Activated CD4-positive, alpha-beta T cell treated with anti-CD3 and anti-CD28 coated beads for 36 hours (primary cell): Measurements from ENCODE around the gene S1PR5. TPM values are rescaled to one million over a fixed set of nuclear protein-coding genes. Genes with fewer than 3 reads are reported as not detected.
A peak's percentile ranks its signal among the peaks of the same experiment; 100 is the strongest.
"Not testable (repeated sequence)": the region's sequence is repeated elsewhere in the genome, so short reads cannot be mapped to it uniquely, and the experiment has no call there.

ENCODE experiments used
- ATAC-seq: fragments of 200-7000 bp; cut with Tn5 transposase; one replicate; pipeline ENCODE4 v1.10.0; 2021; ENCODE audit warnings: mild to moderate bottlenecking, moderate library complexity
- CTCF ChIA-PET: fragments of 350-600 bp; sonication (Branson Sonifier 250); formaldehyde crosslinking; loops from one replicate; lab custom pipeline; 2021; ENCODE audit warnings: antibody characterized with exemption; lab: Charles Lee
- POLR2A ChIA-PET: fragments of 350-600 bp; sonication (Branson Sonifier 250); formaldehyde crosslinking; loops from one replicate; lab custom pipeline; 2021; ENCODE audit warnings: antibody characterized with exemption, inconsistent platforms; lab: Charles Lee
- DNase-seq: peaks from one replicate; pipeline ENCODE4 v3.0.0-alpha.2; 2020
- H3K27ac Mint-ChIP-seq: one replicate; pipeline ENCODE4 v1.8.0; 2021; ENCODE audit warnings: mixed read lengths
- H3K27me3 Mint-ChIP-seq: one replicate; pipeline ENCODE4 v1.8.0; 2021; ENCODE audit warnings: mixed read lengths
- H3K36me3 Mint-ChIP-seq: one replicate; pipeline ENCODE4 v1.8.0; 2021; ENCODE audit warnings: low read depth, mixed read lengths
- H3K4me1 Mint-ChIP-seq: one replicate; pipeline ENCODE4 v1.8.0; 2021; ENCODE audit warnings: mixed read lengths
- H3K4me3 Mint-ChIP-seq: one replicate; pipeline ENCODE4 v1.8.0; 2021; ENCODE audit warnings: mild to moderate bottlenecking, moderate library complexity, mixed read lengths
- H3K9me3 Mint-ChIP-seq: one replicate; pipeline ENCODE4 v1.8.0; 2021; ENCODE audit warnings: low read depth, mixed read lengths
- intact Hi-C, 2 experiments: fragments of 100-400 bp; cut with DNase I in 1 of 2; cut with micrococcal nuclease in 1 of 2; formaldehyde crosslinking; loops; one replicate each; pipeline versions ENCODE4 v1.14.2 to v1.15.1; 2022 to 2024; cut with DNase I, micrococcal nuclease
- total RNA-seq, 2 experiments: library from RNA; stranded (reverse); gene quantifications; one replicate each; pipeline ENCODE4 v1.2.3, GENCODE V29; 2021

The S1PR5 gene
- total RNA-seq, 2 experiments from 2014 or later, result 0.07 to 0.11 TPM

DNA sequence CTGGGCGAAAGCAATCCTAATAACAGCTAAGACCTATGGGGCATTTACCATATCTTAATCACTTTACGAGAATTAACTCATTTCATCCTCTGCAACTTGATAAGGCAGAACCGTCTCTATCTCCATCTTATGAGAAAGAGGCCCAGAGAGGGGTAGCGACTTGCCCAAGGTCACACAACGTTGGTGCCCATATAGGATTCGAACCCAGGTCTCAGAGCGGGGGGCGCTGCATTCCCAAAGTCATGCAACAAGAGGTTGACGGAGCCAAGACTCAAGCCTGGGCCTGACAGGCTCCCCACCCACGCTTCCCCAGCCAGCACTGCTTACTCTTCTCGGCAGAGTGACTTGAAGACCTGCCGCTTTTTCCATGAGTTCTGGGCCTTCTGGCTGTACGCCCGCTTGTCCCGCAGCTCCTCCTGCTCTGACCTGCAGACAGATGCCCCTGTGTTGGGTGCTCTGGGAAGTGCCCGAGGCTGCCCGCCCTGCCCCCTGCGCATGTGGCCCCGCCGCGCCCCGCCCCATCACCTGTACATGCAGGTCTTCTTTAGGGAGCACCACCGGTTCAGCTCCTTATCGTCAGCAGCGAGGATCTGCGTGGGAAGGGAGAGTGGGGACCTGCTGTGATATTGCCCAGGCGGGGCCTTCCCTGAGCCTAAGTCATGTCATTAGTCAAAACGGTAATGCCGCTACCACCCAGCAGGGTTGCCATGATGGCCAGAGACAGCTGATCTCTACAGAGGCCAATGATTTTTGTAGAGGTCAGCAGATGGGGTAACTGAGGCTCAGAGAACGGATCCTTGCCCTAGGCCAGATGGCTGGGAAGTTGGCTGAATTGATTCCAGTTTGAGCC, 37.7 kb upstream of the S1PR5 start:
- peak overlapping the region; percentile 83 for H3K27ac Mint-ChIP-seq
- ChIA-PET POLR2A (interaction anchor here (0.6 to 1.4 kb wide), 2 partner anchors 20 to 895 kb away, joined by 3 to 5 read pairs; no protein-coding TSS in a partner anchor), CTCF (interaction anchor here (0.6 to 1.6 kb wide), 6 partner anchors 9 to 592 kb away, joined by 3 to 8 read pairs (median 4); partner anchors contain the start of gene KRI1)
- DNase-seq (peak; percentile 44), ATAC-seq (no peak)
- intact Hi-C loops, result no loop called here
- no peak overlapping the region for H3K4me3 Mint-ChIP-seq
- peaks cover 38% of the 10 kb centered on the region for H3K4me1 Mint-ChIP-seq
- H3K27me3 Mint-ChIP-seq, result no peaks in the 10 kb centered on the region
- H3K9me3 Mint-ChIP-seq, result no peaks in the 10 kb centered on the region
- peaks cover 60% of the 10 kb centered on the region for H3K36me3 Mint-ChIP-seq

DNA sequence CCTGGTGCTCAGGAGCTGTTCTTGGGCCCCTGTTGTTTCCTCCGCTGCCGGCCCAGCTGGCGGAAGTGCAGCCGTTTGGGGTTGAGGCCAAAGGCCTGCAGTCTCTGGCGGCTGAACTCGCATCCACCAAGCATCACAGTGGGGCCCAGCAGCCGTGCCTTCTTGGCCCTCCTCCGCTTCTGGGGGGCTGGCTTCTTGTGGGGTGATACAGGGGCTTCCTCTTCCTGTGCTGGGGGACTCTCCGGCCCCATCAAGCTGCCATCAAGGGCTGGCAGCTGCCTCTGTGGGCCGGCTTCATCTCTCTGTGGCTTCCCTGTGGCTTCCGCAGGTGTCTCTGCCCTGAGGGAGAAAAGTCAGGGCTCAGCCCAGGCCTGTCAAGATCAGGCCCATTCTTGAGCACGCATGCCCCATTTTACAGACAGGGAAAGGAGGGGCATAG, 36.7 kb upstream of the S1PR5 start:
- peaks cover 38% of the 10 kb centered on the region for H3K4me1 Mint-ChIP-seq
- ATAC-seq, result peak; percentile 60
- H3K4me3 Mint-ChIP-seq, result peak overlapping the region; percentile 33
- H3K27me3 Mint-ChIP-seq, result no peaks in the 10 kb centered on the region
- DNase-seq, result peak; percentile 65
- H3K9me3 Mint-ChIP-seq, result no peaks in the 10 kb centered on the region
- peak overlapping the region; percentile 83 for H3K27ac Mint-ChIP-seq
- ChIA-PET POLR2A (interaction anchor here (0.6 to 1.6 kb wide), 4 partner anchors 9 to 355 kb away, joined by 3 to 7 read pairs (median 5); no protein-coding TSS in a partner anchor), CTCF (interaction anchor here (0.6 to 1.9 kb wide), 4 partner anchors 12 to 593 kb away, joined by 3 to 10 read pairs (median 4); partner anchors contain the start of gene KRI1)
- intact Hi-C loops, result loop anchor here in 1 of 2 experiments (1.0 kb wide), 1 partner anchor 11 kb away; no protein-coding TSS in a partner anchor
- H3K36me3 Mint-ChIP-seq, result peaks cover 59% of the 10 kb centered on the region

DNA sequence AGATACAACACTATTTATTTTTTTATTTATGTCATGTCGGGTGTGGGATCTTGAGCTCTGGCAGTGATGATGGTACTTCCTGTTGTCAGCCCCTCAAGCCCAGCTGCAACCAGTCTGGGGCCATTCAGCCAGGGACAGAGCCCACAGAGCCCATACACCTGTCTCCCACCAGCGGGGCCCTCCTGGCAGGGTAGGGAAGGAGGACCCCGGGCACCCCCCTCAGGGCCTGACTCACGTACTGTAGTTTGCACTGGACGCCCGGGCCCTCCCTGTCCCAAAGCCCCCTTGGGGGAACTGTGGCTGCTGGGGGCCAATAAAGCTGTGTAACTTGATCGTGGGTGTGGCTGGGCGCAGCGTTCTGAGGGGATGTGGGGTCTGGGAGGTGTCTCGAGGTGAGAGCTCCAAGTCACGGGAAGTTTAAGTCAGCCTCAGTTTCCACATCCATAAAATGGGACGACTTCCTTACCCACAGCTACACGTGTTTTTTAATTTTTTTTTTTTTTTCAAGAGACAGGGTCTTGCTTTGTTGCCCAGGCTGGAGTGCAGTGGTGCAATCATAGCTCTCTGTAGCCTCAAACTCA, 35.9 kb upstream of the S1PR5 start:
- ChIA-PET CTCF (interaction anchor here (0.8 to 1.9 kb wide), 10 partner anchors 9 to 70 kb away, joined by 3 to 10 read pairs (median 4); partner anchors contain the start of genes KEAP1 and KRI1), POLR2A (interaction anchor here (0.6 to 1.6 kb wide), 4 partner anchors 10 to 354 kb away, joined by 3 to 7 read pairs (median 4); no protein-coding TSS in a partner anchor)
- Mint-ChIP-seq H3K4me1 (peaks cover 38% of the 10 kb centered on the region), H3K27ac (peak overlapping the region; percentile 83), H3K36me3 (peaks cover 55% of the 10 kb centered on the region), H3K4me3 (no peak overlapping the region), H3K27me3 (no peaks in the 10 kb centered on the region), H3K9me3 (no peaks in the 10 kb centered on the region)
- intact Hi-C loops, result loop anchor here in 1 of 2 experiments (1.0 kb wide), 1 partner anchor 12 kb away; no protein-coding TSS in a partner anchor
- no peak for ATAC-seq
- no peak for DNase-seq

DNA sequence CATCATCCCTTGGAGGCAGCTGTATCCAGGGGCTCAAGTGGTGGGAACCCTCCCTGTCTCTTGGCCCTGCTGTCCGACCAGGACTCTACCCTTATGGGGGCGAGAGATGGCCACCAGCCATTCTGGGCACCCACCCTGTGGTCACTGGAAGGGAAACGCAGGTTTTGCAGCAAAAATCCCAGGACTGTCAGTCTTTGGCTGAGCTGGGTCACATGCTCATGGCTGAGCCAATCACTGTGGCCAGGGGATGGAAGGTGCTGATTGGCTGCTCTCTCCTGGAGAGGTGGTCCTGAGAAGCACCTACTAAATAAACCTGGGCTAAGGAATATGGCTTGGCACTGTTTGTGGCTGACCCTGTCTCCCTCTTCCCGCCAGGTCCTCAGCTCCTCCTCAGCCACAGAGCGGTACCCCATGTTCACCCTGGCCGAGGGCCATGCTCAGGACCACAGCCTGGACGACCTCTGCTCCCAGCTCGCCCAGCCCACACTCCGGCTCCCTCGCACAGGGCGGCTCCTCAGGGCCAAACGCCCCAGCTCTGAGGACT, 35.3 kb upstream of the S1PR5 start:
- H3K27ac Mint-ChIP-seq, result peak overlapping the region; percentile 47
- H3K4me3 Mint-ChIP-seq, result no peak overlapping the region
- CTCF ChIA-PET, result interaction anchor here (0.6 to 1.9 kb wide), 13 partner anchors 8 to 69 kb away, joined by 3 to 10 read pairs (median 4); partner anchors contain the start of genes CDKN2D, KEAP1 and KRI1
- H3K27me3 Mint-ChIP-seq, result no peaks in the 10 kb centered on the region
- peaks cover 51% of the 10 kb centered on the region for H3K36me3 Mint-ChIP-seq
- no peaks in the 10 kb centered on the region for H3K9me3 Mint-ChIP-seq
- ATAC-seq (peak; percentile 49), DNase-seq (peak; percentile 60)
- peaks cover 38% of the 10 kb centered on the region for H3K4me1 Mint-ChIP-seq
- intact Hi-C loops, result loop anchor here in 1 of 2 experiments (1.0 kb wide), 1 partner anchor 13 kb away; no protein-coding TSS in a partner anchor
- POLR2A ChIA-PET, result interaction anchor here (0.5 to 1.6 kb wide), 5 partner anchors 11 to 329 kb away, joined by 3 to 7 read pairs (median 3); partner anchors contain the start of gene KRI1

DNA sequence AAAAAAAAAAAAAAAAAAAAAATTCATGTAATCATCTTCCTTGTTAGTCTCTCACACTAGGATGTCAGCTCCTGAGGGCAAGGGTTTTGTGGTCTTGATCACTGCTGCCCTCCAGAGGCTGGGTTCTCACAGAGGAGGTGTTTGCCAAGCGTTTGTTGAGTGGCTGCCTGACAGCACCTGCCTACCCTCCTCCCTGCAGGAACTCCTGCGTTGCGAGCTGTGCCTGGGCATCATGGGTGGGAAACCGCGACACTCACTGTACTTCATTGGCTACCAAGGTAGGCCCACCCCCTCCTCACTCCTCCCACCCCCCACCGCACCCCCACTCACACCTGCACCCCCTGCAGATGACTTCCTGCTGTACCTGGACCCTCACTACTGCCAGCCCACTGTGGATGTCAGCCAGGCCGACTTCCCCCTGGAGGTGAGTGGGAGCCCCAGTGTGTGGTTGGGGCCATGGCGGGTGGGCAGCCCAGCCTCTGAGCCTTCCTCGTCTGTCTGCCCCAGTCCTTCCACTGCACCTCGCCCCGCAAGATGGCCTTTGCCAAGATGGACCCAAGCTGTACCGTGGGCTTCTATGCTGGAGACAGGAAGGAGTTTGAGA, 34.6 kb upstream of the S1PR5 start:
- Mint-ChIP-seq H3K9me3 (no peaks in the 10 kb centered on the region), H3K36me3 (peaks cover 48% of the 10 kb centered on the region), H3K27me3 (no peaks in the 10 kb centered on the region), H3K27ac (no peak overlapping the region), H3K4me3 (no peak overlapping the region), H3K4me1 (peaks cover 38% of the 10 kb centered on the region)
- ATAC-seq (peak; percentile 47), DNase-seq (peak; percentile 76)
- ChIA-PET POLR2A (interaction anchor here (0.5 kb wide), 1 partner anchor 330 kb away, joined by 3 read pairs; no protein-coding TSS in a partner anchor), CTCF (interaction anchor here (0.7 to 1.9 kb wide), 16 partner anchors 9 to 264 kb away, joined by 3 to 10 read pairs (median 4); partner anchors contain the start of genes CDKN2D and KRI1)
- intact Hi-C loops, result loop anchor here in 1 of 2 experiments (1.0 kb wide), 1 partner anchor 68 kb away; no protein-coding TSS in a partner anchor

DNA sequence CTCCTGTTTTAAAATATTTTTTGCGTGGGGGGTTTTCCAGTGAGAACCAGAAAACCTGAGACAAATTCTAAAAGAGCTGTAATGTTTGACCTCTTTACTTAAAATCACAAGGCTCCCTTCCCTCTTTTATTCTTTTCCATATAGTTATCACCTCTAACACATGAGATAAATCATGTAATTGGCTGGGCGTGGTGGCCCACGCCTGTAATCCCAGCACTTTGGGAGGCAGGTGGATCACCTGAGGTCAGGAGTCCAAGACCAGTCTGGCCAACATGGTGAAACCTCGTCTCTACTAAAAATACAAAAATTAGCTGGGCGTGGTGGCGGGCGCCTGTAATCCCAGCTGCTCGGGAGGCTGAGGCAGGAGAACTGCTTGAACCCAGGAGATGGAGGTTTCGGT, 33.8 kb upstream of the S1PR5 start:
- H3K4me1 Mint-ChIP-seq, result peaks cover 36% of the 10 kb centered on the region
- not testable (repeated sequence) for ATAC-seq, DNase-seq, H3K27me3 Mint-ChIP-seq, H3K4me3 Mint-ChIP-seq, H3K9me3 Mint-ChIP-seq
- ChIA-PET CTCF (interaction anchor here (0.7 to 1.4 kb wide), 9 partner anchors 11 to 263 kb away, joined by 3 to 8 read pairs (median 4); no protein-coding TSS in a partner anchor), POLR2A (interaction anchor here (0.7 kb wide), 1 partner anchor 58 kb away, joined by 3 read pairs; no protein-coding TSS in a partner anchor)
- H3K27ac Mint-ChIP-seq, result peak overlapping the region; percentile 19
- H3K36me3 Mint-ChIP-seq, result peaks cover 47% of the 10 kb centered on the region
- intact Hi-C loops, result loop anchor here in 1 of 2 experiments (1.0 kb wide), 1 partner anchor 68 kb away; no protein-coding TSS in a partner anchor

DNA sequence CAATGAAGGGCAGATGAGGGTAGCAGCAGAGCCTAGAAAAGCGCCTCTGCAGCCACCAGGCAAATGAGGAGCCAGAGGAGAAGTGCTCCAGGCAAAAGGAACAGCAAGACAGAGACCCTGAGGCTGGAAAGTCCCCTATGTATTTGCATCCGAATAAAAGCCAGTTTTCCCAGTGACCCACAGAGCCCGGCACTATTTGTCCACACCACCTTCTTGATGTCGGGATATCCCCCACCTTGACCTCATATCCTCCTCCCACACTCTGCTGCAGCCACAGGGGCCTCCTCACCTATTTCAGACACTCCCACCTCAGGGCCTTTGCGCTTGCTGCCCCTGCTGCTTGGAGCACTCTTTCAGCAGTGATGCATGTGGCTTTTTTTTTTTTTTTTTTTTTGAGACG, 33.1 kb upstream of the S1PR5 start:
- Mint-ChIP-seq H3K4me3 (no peak overlapping the region), H3K36me3 (peaks cover 42% of the 10 kb centered on the region), H3K9me3 (no peaks in the 10 kb centered on the region), H3K27ac (no peak overlapping the region), H3K27me3 (no peaks in the 10 kb centered on the region), H3K4me1 (peaks cover 31% of the 10 kb centered on the region)
- DNase-seq (no peak), ATAC-seq (no peak)
- intact Hi-C loops, result no loop called here
- ChIA-PET CTCF (interaction anchor here (0.6 to 1.4 kb wide), 3 partner anchors 32 to 314 kb away, joined by 4 read pairs; no protein-coding TSS in a partner anchor), POLR2A (interaction anchor here (0.7 kb wide), 1 partner anchor 59 kb away, joined by 3 read pairs; no protein-coding TSS in a partner anchor)

DNA sequence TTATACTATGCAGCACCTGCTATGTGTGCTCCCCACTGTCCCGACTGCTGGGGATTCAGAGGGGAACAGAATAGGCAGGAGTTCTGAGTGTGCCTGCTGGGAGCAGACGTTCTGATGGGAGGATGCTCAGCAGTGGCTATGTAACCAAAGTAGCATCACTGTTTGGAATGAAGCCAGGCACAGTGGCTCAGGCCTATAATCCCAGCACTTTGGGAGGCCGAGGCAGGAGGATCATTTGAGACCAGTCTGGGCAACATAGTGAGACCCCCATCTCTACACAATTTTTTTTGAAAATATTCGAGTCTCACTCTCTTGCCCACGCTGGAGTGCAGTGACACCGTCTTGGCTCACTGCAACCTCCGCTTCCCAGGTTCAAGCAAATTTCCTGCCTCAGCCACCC, 32.5 kb upstream of the S1PR5 start:
- Mint-ChIP-seq H3K27me3 (no peaks in the 10 kb centered on the region), H3K27ac (no peak overlapping the region), H3K9me3 (no peaks in the 10 kb centered on the region), H3K36me3 (peaks cover 39% of the 10 kb centered on the region), H3K4me3 (no peak overlapping the region), H3K4me1 (peaks cover 31% of the 10 kb centered on the region)
- ChIA-PET CTCF (no interaction called here), POLR2A (no interaction called here)
- DNase-seq (no peak), ATAC-seq (no peak)
- intact Hi-C loops, result no loop called here

DNA sequence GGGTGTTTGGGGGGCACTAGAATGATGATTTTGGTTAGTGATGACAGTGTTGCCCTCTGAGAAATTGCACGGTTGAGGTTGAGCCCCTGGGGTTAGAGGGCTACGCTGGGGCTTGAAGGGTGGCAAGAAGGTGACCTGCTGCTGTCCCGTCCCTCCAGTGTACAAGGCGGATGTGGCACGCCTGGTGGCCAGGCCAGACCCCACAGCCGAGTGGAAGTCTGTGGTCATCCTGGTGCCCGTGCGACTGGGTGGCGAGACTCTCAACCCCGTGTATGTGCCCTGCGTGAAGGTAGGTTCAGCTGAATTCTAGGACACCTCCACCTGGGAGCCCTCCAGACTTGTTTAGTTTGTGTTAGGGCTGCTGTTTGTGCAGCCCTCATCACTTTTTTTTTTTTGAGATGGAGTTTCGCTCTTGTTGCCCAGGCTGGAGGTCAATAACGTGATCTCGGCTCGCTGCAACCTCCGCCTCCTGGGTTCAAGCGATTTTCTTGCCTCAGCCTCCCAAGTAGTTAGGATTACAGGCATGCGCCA, 31.6 kb upstream of the S1PR5 start:
- H3K9me3 Mint-ChIP-seq, result no peaks in the 10 kb centered on the region
- intact Hi-C loops, result no loop called here
- CTCF ChIA-PET, result no interaction called here
- H3K36me3 Mint-ChIP-seq, result peaks cover 32% of the 10 kb centered on the region
- ATAC-seq (no peak), DNase-seq (no peak)
- no peaks in the 10 kb centered on the region for H3K27me3 Mint-ChIP-seq
- no peak overlapping the region for H3K4me3 Mint-ChIP-seq
- POLR2A ChIA-PET, result no interaction called here
- no peak overlapping the region for H3K27ac Mint-ChIP-seq
- peaks cover 26% of the 10 kb centered on the region for H3K4me1 Mint-ChIP-seq

DNA sequence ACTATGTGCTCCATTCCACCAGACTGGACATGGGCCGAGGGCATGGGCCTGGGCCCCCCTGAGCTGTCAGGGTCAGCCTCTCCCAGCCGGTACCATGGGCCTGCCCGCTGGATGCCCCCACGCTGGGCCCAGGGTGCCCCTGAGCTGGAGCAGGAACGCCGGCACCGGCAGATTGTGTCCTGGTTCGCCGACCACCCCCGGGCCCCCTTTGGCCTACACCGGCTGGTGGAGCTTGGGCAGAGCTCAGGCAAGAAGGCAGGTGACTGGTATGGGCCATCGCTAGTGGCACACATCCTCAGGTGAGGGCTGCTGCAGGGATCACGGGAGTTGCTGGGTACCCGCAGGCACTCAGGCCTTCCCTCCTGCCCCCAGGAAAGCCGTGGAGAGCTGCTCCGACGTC, 29.6 kb upstream of the S1PR5 start:
- Mint-ChIP-seq H3K9me3 (no peaks in the 10 kb centered on the region), H3K27ac (no peak overlapping the region), H3K4me1 (peaks cover 14% of the 10 kb centered on the region), H3K36me3 (peaks cover 13% of the 10 kb centered on the region), H3K4me3 (no peak overlapping the region), H3K27me3 (no peaks in the 10 kb centered on the region)
- no peak for DNase-seq
- CTCF ChIA-PET, result interaction anchor here (0.5 to 1.7 kb wide), 4 partner anchors 10 to 156 kb away, joined by 3 to 4 read pairs (median 3); no protein-coding TSS in a partner anchor
- no peak for ATAC-seq
- POLR2A ChIA-PET, result interaction anchor here (0.6 kb wide), 1 partner anchor 649 kb away, joined by 6 read pairs; no protein-coding TSS in a partner anchor
- intact Hi-C loops, result no loop called here
